ENCODE results near the gene CYP4A11.
"Not testable (repeated sequence)": the region's sequence is repeated elsewhere in the genome, so short reads cannot be mapped to it uniquely, and the experiment has no call there.

The CYP4A11 gene

DNA sequence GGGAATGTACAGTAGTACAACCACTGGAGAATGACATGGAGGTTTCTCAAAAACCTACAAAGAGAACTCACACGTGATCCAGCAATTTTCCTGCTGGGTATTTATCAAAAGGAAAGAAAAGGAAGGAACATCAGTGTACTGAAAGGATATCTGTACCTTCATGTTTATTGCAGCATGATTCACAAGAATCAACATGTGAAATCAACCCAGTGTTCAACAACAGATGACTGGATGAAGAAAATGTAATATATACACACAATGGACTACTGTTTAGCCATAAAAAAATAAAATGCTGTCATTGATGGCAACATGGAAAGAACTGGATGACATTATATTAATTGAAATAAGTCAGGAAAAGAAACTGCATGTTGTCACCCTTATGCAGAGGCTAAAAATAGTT, 19.0 kb upstream of the CYP4A11 start:
- H3K4me3 ChIP-seq (replicated peaks in 1 of 2; ENCODE audit: low read depth in 2 of 2, low read length in 2 of 2) = no peak overlapping the region
- no peak for DNase-seq (ENCODE audit: low read depth in 2 of 2)
- TF ChIP-seq, protein P1, sequence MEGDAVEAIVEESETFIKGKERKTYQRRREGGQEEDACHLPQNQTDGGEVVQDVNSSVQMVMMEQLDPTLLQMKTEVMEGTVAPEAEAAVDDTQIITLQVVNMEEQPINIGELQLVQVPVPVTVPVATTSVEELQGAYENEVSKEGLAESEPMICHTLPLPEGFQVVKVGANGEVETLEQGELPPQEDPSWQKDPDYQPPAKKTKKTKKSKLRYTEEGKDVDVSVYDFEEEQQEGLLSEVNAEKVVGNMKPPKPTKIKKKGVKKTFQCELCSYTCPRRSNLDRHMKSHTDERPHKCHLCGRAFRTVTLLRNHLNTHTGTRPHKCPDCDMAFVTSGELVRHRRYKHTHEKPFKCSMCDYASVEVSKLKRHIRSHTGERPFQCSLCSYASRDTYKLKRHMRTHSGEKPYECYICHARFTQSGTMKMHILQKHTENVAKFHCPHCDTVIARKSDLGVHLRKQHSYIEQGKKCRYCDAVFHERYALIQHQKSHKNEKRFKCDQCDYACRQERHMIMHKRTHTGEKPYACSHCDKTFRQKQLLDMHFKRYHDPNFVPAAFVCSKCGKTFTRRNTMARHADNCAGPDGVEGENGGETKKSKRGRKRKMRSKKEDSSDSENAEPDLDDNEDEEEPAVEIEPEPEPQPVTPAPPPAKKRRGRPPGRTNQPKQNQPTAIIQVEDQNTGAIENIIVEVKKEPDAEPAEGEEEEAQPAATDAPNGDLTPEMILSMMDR (IDR thresholded peaks at IDR 0.05; ENCODE audit: low read depth, low read length) = no peak

GRCh38 chr1:46955116-46955515, 13.8 kb upstream of the CYP4A11 start:
- DNase-seq (ENCODE audit: low read depth in 2 of 2) = not testable (repeated sequence)

DNA sequence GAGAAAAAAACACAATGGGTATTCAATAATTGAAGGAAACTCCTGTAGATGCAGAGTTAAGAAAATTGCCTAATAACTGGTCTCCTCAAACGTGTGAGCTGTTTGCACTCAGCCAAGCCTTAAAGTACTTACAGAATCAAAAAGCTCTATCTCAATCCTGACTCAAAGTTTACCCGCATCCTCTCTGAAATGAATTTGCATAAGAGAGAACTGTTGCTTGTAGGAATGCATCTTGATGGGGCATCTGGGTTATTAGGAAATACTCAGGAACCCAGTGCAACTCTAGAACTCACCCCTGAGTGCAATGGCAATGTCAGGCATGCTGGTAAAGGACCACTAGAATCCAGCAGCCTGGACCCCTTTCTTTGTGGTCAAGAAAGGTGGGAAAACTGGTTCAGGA, 12.6 kb upstream of the CYP4A11 start:
- DNase-seq (ENCODE audit: low read depth in 2 of 2); H3K4me3 ChIP-seq (replicated peaks in 1 of 2; ENCODE audit: low read depth in 2 of 2, low read length in 2 of 2): not testable (repeated sequence)

More at GRCh38 chr1:46955116-46955515, 13.8 kb upstream of the CYP4A11 start:
- H3K4me3 ChIP-seq (replicated peaks in 1 of 2; ENCODE audit: low read depth in 2 of 2, low read length in 2 of 2) = not testable (repeated sequence)

GRCh38 chr1:46949417-46949666, 8.1 kb upstream of the CYP4A11 start:
- H3K4me3 ChIP-seq (replicated peaks in 1 of 2; ENCODE audit: low read depth in 2 of 2, low read length in 2 of 2); DNase-seq (ENCODE audit: low read depth in 2 of 2): not testable (repeated sequence)

DNA sequence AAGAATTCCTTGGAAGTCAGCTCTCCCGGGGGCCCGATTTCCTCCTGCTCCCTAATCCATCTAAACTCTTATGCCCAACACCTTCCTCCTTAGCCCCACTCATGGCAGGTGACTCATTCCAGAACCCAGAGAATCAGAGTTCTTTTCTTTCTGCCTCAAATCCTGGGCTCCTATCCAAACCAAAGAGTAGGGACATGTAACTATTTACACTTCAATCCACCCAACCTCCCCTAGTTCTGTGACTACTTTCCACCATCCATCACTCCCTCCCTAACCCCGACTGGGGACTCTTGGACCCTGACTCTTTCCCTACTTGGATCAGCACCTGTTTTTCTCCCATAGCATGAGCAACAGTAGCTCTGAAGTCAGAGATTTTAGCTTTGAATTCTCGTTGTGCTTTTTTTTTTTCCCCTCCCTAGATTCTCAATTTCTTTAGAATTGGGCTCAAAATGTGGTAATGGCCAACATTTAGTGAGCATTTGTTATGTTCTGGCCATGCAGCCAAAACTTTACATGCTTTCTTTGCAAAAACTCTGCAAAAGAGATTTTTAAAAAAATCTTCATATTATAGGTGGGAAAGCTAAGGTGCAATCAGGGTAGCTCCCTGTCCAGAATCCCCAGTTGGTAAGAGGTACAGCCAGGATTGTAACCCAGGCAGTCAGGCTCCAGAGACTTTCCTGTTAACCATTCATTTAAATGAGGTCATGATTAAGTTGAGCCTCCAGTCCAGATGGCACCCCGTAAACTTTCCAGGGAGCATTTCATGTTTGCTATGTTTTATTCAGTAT, 7.5 kb upstream of the CYP4A11 start:
- H3K4me3 ChIP-seq (replicated peaks in 1 of 2; ENCODE audit: low read depth in 2 of 2, low read length in 2 of 2) = no peak overlapping the region
- TF ChIP-seq, protein P1 (IDR thresholded peaks at IDR 0.05; ENCODE audit: low read depth, low read length) = no peak
- DNase-seq (ENCODE audit: low read depth in 2 of 2) = peak in 1 of 2 donors; percentile 1

DNA sequence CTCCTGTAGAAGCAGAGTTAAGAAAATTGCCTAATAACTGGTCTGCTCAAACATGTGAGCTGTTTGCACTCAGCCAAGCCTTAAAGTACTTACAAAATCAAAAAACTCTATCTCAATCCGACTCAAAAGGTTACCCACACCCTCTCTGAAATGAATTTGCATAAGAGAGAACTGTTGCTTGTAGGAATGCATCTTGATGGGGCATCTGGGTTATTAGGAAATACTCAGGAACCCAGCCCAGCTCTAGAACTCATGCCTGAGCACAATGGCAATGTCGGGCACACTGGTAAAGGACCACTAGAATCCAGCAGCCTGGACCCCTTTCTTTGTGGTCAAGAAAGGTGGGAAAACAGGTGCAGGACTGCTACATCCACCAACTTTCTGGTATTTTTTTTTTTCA, 6.4 kb upstream of the CYP4A11 start:
- H3K4me3 ChIP-seq (replicated peaks in 1 of 2; ENCODE audit: low read depth in 2 of 2, low read length in 2 of 2); DNase-seq (ENCODE audit: low read depth in 2 of 2): not testable (repeated sequence)

DNA sequence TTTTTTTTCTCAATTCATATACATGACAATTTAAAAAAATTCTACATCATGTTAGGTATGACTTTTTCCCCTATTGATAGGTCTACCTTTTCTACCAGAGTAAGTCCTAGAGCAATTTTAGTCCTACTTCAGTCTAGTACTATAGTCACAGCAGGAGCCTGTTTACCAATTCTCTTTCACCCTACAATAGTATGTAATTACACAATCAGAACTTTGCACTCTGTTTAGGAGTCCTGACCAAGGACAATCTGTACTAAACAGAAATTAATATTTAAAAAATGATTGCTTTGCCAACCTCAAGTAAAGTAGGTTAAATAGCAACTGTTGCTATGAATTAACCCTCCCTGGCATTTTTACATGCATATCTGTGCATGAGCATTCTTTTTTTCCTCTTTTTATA, 810 bp upstream of the CYP4A11 start:
- no peak overlapping the region for H3K4me3 ChIP-seq (replicated peaks in 1 of 2; ENCODE audit: low read depth in 2 of 2, low read length in 2 of 2)
- TF ChIP-seq, protein P1 (IDR thresholded peaks at IDR 0.05; ENCODE audit: low read depth, low read length) = no peak
- no peak for DNase-seq (ENCODE audit: low read depth in 2 of 2)

DNA sequence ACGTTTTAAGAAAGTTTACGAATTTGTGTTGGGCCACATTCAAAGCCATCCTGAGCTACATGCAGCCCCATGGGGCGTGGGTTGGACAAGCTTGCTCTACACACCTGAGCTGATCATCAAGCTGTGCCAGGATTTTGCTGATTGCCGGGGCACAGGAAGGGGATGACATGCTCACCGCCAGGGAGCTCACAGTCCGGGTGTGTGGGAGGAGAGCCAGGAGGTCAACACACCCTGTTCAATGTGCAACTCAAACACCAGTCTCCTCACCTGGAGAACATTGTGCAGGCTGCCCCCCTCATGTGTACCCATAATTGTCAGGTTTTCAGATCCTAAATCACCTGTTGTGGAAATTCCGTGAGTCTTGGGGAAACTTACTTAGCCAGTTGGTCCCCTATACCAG, 969 bp downstream of the CYP4A11 start:
- no peak for DNase-seq (ENCODE audit: low read depth in 2 of 2)
- TF ChIP-seq, protein P1 (IDR thresholded peaks at IDR 0.05; ENCODE audit: low read depth, low read length) = no peak

DNA sequence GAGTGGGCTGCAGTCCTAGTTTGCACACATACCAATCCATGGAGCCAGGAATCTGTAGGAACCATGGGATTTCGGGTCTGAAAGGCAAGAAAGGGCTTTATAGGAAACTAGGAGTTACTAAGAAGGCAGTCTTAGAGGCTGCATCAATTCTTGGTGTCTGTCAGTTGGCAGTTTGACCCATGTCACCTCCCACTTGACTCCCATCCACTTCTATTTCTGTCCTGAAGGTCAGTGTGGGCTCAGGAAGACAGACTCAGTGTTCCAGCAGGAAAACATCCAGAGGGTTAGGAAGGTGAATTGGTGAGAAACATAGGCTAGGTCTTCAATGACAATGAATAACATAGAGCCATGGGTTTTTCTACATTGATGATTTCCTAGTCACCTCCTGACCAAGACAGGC, 4.0 kb downstream of the CYP4A11 start:
- no peak overlapping the region for H3K4me3 ChIP-seq (replicated peaks in 1 of 2; ENCODE audit: low read depth in 2 of 2, low read length in 2 of 2)
- DNase-seq (ENCODE audit: low read depth in 2 of 2) = no peak
- TF ChIP-seq, protein P1 (IDR thresholded peaks at IDR 0.05; ENCODE audit: low read depth, low read length) = no peak

More for the DNA sequence above, 969 bp downstream of the CYP4A11 start:
- no peak overlapping the region for H3K4me3 ChIP-seq (replicated peaks in 1 of 2; ENCODE audit: low read depth in 2 of 2, low read length in 2 of 2)

Data from cardiac fibroblast (primary cell).